Fibroblast of gingiva (primary cell): Measurements from ENCODE around the gene CCDC24.
A peak's percentile ranks its signal among the peaks of the same experiment; 100 is the strongest.

ENCODE experiments used
- DNase-seq: peaks from one replicate; pipeline ENCODE4 v3.0.0-alpha.2; 2011; ENCODE audit warnings: low read depth

Gene CCDC24

GRCh38 chr1:43991476-43992231 lies at the start of gene CCDC24:
CCDC24 (plus strand) TSS chr1:43991599; CDS start chr1:43991879, 280 bp downstream.
- peak; percentile 88 for DNase-seq

- no peak for DNase-seq
Observed at GRCh38 chr1:43942411-43942810, 49.0 kb upstream of the CCDC24 start.

DNA sequence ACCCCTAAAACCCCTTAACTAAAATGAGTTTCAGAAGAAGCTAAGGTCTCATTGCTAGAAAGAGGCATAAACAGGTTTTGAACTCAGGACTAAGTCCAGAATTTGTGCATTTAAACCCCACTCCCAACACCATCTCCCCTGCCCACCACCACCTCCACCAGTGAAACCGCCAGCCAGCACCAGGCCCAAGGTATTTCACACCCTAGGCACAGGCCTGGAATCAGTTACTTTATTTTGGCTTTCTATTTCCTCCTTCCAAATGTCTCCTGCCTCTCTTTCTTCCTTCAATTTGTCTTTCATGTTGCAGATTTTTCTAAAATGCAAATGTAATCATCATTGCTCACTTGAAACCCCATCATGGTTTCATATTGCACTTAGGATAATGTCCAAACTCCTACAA lies 46.5 kb upstream of the CCDC24 start:
- DNase-seq = no peak

DNA sequence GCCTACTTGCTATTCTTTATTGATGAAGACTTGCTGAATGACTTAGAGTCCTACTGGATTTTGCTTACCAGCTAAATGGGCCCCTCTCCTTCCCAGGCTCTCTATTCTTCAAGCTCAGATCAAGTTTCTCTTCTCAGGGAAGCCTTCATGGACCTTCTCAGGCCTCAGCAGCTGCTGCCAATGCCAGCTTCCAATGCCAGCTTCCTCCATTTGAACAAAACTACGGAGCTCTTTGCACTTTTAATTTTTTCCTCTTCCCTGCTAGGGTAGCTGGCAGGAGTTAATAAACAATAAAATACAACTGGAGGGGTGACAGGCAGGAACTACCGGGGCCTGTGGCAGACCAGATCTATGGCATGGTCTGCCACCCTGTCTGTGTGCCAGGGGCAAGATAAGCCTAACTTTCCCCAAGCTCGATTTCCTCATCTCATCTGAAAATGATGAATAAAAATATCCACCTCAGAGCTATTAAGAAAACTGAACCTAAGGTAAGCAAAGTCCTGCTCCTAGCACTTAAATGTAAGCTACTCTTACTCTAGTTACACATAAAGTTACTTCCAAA lies 45.6 kb upstream of the CCDC24 start:
- no peak for DNase-seq

GRCh38 chr1:43946236-43947060 lies 45.0 kb upstream of the CCDC24 start, which contains the start of gene IPO13:
IPO13 (plus strand) TSS chr1:43946950; CDS start chr1:43947601, 651 bp downstream.
- DNase-seq = peak; percentile 92

- DNase-seq = no peak
Observed at GRCh38 chr1:43947061-43947873, 44.1 kb upstream of the CCDC24 start.

DNA sequence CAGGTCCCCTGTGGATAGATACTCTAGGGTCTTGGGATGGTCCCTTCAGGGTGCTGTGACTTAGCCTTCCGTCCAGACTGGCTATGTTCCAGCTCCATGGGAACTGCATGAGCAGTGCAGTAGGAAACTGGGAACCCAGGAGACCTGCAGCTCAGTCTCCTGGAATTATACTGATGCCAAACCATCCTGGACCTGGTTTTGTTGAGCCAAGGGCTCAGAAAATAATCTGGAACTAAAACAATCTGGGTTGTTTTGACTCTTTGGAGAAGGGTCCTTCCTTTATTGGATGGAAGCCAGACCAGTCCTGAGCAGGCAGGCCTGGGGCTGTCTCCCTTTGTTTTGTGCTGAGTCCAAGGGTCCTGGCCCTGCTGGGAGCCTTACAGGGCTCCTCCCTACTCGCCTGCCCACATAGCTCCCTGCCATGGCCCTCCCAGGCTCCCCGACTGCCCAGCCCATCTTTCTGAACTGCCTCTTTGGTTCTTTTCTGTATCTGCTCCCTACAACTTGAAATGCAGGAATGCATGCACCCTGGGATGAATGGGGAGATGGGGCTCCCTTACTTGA lies 43.4 kb upstream of the CCDC24 start:
- no peak for DNase-seq

GRCh38 chr1:43949678-43950077 lies 41.7 kb upstream of the CCDC24 start:
- no peak for DNase-seq

DNA sequence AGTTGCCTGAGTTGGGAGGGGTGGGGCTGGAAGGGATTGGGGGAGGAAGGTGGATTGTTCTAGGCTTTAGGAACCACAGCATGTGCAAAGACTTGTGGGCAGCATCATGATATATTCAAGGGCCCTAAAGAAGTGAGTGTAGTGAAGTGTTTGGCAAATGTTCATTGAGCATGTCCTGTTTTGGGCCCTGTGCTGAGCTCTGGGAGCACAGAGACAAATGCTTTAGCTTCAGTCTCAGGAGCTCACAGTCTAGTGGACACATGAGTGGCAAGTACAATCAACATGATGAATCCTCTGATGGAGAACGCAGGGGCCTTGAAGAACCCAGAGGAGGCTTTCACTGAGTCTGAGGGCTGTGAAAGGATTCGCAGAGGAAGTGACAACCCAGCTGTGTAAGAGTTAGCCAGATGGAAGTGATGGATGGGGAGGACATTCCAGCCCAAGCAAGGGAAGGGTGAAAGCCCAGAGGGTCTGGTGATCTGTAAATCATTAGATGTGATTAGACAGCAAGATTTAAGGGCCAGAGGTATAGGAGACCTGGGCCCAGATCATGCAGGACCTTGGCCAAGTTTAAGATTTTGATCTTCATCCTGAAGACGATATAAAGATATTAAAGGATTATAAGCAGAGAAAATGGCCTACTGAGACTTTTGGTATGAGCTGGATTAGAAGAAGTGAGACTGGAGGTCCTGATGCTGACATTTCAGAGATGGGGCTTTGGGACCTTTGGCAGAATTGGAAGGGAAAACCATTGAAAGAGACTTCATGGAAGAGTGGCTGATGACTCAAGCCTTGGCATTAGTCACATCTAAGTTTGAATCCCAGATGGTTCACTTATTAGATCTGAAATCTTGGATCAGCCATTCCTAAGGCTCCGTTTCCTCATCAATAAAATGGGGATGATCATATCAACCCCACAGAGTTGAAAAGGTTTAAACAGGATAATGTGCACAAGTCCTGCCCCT lies 40.1 kb upstream of the CCDC24 start:
- no peak for DNase-seq

- no peak for DNase-seq
Observed at GRCh38 chr1:43952731-43953346, 38.6 kb upstream of the CCDC24 start.

GRCh38 chr1:43953361-43953760 lies 38.0 kb upstream of the CCDC24 start:
- no peak for DNase-seq

GRCh38 chr1:43954036-43954435 lies 37.4 kb upstream of the CCDC24 start:
- DNase-seq = no peak

DNA sequence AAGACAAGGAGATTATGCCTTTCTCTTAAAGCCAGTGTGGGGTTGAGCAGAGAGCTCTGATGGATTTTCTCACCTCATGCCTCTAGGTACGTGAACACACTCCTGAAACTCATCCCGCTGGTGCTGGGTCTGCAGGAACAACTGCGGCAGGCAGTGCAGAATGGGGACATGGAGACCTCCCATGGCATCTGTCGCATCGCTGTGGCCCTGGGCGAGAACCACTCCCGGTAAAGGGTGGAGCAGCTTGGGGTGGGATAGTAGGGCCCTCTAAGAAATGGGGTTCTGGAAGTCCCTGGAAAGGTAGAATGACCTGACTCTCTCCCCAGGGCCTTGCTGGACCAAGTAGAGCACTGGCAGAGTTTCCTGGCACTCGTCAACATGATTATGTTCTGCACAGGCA lies 35.2 kb upstream of the CCDC24 start:
- DNase-seq = no peak

GRCh38 chr1:43957407-43958040 lies 33.9 kb upstream of the CCDC24 start:
- no peak for DNase-seq

DNA sequence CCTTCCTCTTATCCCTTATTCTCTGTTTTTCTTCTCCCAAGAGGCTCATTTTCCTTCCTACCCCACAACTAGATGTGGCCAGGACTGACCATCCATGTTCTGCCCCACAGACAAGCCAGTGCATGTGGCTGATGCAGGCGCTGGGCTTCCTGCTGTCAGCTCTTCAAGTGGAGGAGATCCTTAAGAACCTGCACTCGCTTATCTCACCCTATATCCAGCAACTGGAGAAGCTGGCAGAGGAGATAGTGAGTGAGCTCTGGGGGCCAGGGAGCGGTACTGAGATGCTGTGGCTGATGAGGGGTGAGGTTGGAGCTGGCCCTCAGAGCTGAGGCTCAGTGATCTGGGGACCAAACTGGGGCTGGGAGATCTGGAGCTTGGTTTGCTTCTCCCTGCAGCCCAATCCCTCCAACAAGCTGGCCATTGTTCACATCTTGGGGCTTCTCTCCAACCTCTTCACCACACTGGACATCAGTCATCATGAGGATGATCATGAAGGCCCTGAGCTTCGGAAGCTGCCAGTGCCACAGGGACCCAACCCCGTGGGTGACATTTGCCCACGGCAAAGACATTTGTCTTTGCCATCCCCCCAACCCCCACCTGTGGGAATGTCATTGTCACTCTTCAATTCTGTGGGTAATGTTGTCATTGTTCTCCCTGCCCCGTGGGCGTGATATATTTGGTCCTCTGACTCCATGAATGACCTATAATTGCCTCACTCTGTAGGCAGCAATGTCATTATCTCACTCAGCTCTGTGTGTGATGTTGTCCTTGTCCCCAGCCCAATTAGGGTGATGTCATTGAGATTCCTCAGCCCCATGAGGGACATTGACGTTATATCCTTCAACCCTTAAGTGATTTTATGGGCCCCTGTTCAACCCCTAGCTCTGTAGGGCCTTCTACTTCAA lies 32.8 kb upstream of the CCDC24 start:
- no peak for DNase-seq

- DNase-seq = no peak
Observed at GRCh38 chr1:43960798-43961197, 30.6 kb upstream of the CCDC24 start.

- DNase-seq = no peak
Observed at GRCh38 chr1:43961692-43962091, 29.7 kb upstream of the CCDC24 start.

DNA sequence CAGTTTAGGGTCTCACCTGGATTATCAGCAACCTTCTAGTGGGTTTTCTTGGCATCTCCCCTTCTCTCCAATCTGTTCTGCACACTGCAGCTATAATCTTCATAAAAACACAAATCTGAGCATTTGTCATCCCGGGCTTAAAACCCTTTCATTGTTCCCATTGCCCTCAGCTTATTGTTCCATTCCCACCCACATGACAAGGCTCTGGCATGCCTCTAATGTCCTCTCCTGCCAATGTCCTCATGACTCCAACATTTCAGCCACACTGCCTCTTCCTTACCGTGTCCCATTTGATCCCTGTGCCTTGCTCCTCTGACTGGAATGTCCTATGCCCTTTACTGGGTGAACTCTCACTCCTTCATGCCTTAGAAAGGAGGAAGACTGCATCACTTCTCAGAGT lies 29.1 kb upstream of the CCDC24 start:
- no peak for DNase-seq

- no peak for DNase-seq
Observed at GRCh38 chr1:43963006-43963405, 28.4 kb upstream of the CCDC24 start.
